Glutamatergic neuron (in vitro differentiated cells): ENCODE data around the gene RPS16. TPM values are rescaled to one million over a fixed set of nuclear protein-coding genes. Genes with fewer than 3 reads are reported as not detected.

Experiments
- DNase-seq: peaks from one replicate; pipeline ENCODE4 v3.0.0; 2022
- H3K27ac Mint-ChIP-seq: one replicate; pipeline ENCODE4 v1.8.0; 2020; ENCODE audit warnings: mild to moderate bottlenecking, mixed read lengths, inconsistent platforms; ENCODE audit not compliant: unreplicated experiment
- H3K27me3 Mint-ChIP-seq: one replicate; pipeline ENCODE4 v1.8.0; 2020; ENCODE audit warnings: mild to moderate bottlenecking, moderate library complexity, mixed read lengths, inconsistent platforms; ENCODE audit not compliant: unreplicated experiment
- H3K36me3 Mint-ChIP-seq: one replicate; pipeline ENCODE4 v1.8.0; 2020; ENCODE audit warnings: mild to moderate bottlenecking, mixed read lengths, inconsistent platforms; ENCODE audit not compliant: unreplicated experiment
- H3K4me1 Mint-ChIP-seq: one replicate; pipeline ENCODE4 v1.8.0; 2020; ENCODE audit warnings: mild to moderate bottlenecking, low read depth, mixed read lengths, inconsistent platforms; ENCODE audit not compliant: unreplicated experiment
- H3K4me3 Mint-ChIP-seq: one replicate; pipeline ENCODE4 v1.8.0; 2020; ENCODE audit warnings: mild to moderate bottlenecking, mixed read lengths, inconsistent platforms; ENCODE audit not compliant: unreplicated experiment
- H3K9me3 Mint-ChIP-seq: one replicate; pipeline ENCODE4 v1.8.0; 2020; ENCODE audit warnings: mild to moderate bottlenecking, moderate library complexity, mixed read lengths, inconsistent platforms; ENCODE audit not compliant: unreplicated experiment
- CTCF ChIP-seq: fragments of 200-600 bp; sonication (generic); IDR thresholded peaks from one replicate; pipeline ENCODE4 v1.5.0; 2021; ENCODE audit not compliant: partially characterized antibody, unreplicated experiment
- total RNA-seq: library from RNA; stranded (reverse); fragmentation: NEBNext Ultra II Directional; extraction: Animal tissue kit (Norgen Biotek cat#: 25700); gene quantifications from one replicate; pipeline ENCODE4 v1.2.1, GENCODE V29; 2021; ENCODE audit not compliant: unreplicated experiment

Gene RPS16
- total RNA-seq, 1 donor from 2014 or later = 912 TPM

- TF ChIP-seq CTCF = no peak
- Mint-ChIP-seq H3K36me3 (no peaks in the 10 kb centered on the region), H3K27ac (no peak overlapping the region), H3K4me1 (peaks cover 18% of the 10 kb centered on the region), H3K27me3 (peaks cover 16% of the 10 kb centered on the region), H3K4me3 (peak overlapping the region; percentile 85), H3K9me3 (peaks cover 20% of the 10 kb centered on the region)
- no peak for DNase-seq
Measured at GRCh38 chr19:39407410-39407659, 28.4 kb downstream of the RPS16 start.

- DNase-seq = peak; percentile 73
- peak within 1 kb of the TSS; percentile 91 for H3K4me3 Mint-ChIP-seq
- H3K9me3 Mint-ChIP-seq = peaks cover 19% of the 10 kb centered on the region
- peaks cover 24% of the 10 kb centered on the region for H3K4me1 Mint-ChIP-seq
- H3K36me3 Mint-ChIP-seq = no peaks in the 10 kb centered on the region
- no peak for TF ChIP-seq CTCF
- H3K27me3 Mint-ChIP-seq = peaks cover 12% of the 10 kb centered on the region
- peak within 1 kb of the TSS; percentile 60 for H3K27ac Mint-ChIP-seq
Measured at GRCh38 chr19:39406656-39407409, 28.9 kb downstream of the RPS16 start, which contains the start of gene ZFP36. Gene ZFP36 (plus strand): TSS chr19:39406847. CDS start chr19:39406905, 58 bp downstream.

- DNase-seq = no peak
- peaks cover 8% of the 10 kb centered on the region for H3K27me3 Mint-ChIP-seq
- H3K9me3 Mint-ChIP-seq = peaks cover 18% of the 10 kb centered on the region
- TF ChIP-seq CTCF = no peak
- H3K4me1 Mint-ChIP-seq = peaks cover 26% of the 10 kb centered on the region
- H3K27ac Mint-ChIP-seq = peak overlapping the region; percentile 60
- H3K4me3 Mint-ChIP-seq = peak overlapping the region; percentile 91
- no peaks in the 10 kb centered on the region for H3K36me3 Mint-ChIP-seq
Measured at GRCh38 chr19:39405958-39406655, 29.6 kb downstream of the RPS16 start.

GRCh38 chr19:39405261-39405957 is 30.3 kb downstream of the RPS16 start:
- H3K9me3 Mint-ChIP-seq = peaks cover 19% of the 10 kb centered on the region
- no peak for DNase-seq
- H3K27ac Mint-ChIP-seq = no peak overlapping the region
- H3K4me3 Mint-ChIP-seq = peak overlapping the region; percentile 91
- peaks cover 25% of the 10 kb centered on the region for H3K4me1 Mint-ChIP-seq
- H3K27me3 Mint-ChIP-seq = peaks cover 10% of the 10 kb centered on the region
- TF ChIP-seq CTCF = no peak
- H3K36me3 Mint-ChIP-seq = no peaks in the 10 kb centered on the region
